K562 (cell line): ENCODE measurements around the gene SATB2. TPM values are rescaled to one million over a fixed set of nuclear protein-coding genes. Genes with fewer than 3 reads are reported as not detected.

Experiments
- ATAC-seq: fragments of 200-7000 bp; cut with Tn5 transposase; 3 replicates; pipeline ENCODE4 v1.9.1; 2020; ENCODE audit warnings: moderate library complexity
- BruUV-seq: library from RNA; stranded (reverse); fragments of 400-500 nt; replicated peaks from 2 replicates; lab custom pipeline; 2021; lab: Mats Ljungman, UMichigan
- CTCF ChIA-PET: fragments of 300-600 bp; formaldehyde crosslinking; extraction: SDS; loops from one replicate; lab custom pipeline; 2021; ENCODE audit warnings: low intra/inter-chr PET ratio; lab: Yijun Ruan, JAX
- POLR2A ChIA-PET: fragments of 300-600, 350-650 bp; sonication (Branson Sonifier 250); formaldehyde crosslinking; extraction: SDS; loops from one replicate; lab custom pipeline; 2021; ENCODE audit warnings: antibody characterized with exemption, inconsistent platforms; lab: Yijun Ruan, JAX
- DNase-seq, 4 experiments: peaks; one replicate each; pipeline versions ENCODE4 v3.0.0 to v3.0.0-alpha.2; 2011 to 2018; ENCODE audit warnings: low spot score in 3 of 4, mixed read lengths in 3 of 4; ENCODE audit errors: extremely low read depth in 1 of 4
- FAIRE-seq: peaks from 2 replicates; lab custom pipeline; 2011; peaks lifted over from hg19 to GRCh38; lab: Jason Lieb, UNC
- H2AFZ ChIP-seq: 2 replicates; pipeline ENCODE4 v1.6.0; 2011; ENCODE audit warnings: low read depth, low read length, control low read depth, inconsistent platforms
- H3K27ac ChIP-seq: fragments of 200-600 bp; 3 replicates; pipeline ENCODE4 v1.8.0; 2011; ENCODE audit warnings: low read depth, mild to moderate bottlenecking, control low read depth, inconsistent platforms, low read length, moderate library complexity, mixed read lengths; ENCODE audit errors: extremely low read depth
- H3K27me3 ChIP-seq, 2 experiments: fragments of 300-600 bp in 1 of 2; 2 replicates in 1 of 2; 3 replicates in 1 of 2; pipeline versions ENCODE4 v1.6.0 to v1.8.0; 2011; ENCODE audit warnings: inconsistent platforms in 2 of 2, low read length in 2 of 2, mild to moderate bottlenecking in 1 of 2, mixed read lengths in 1 of 2, moderate library complexity in 1 of 2; ENCODE audit not compliant: control insufficient read depth in 2 of 2, insufficient read depth in 2 of 2
- H3K36me3 ChIP-seq: fragments of 300-600 bp; 3 replicates; pipeline ENCODE4 v1.8.0; 2011; ENCODE audit warnings: mild to moderate bottlenecking, low read length, inconsistent platforms; ENCODE audit not compliant: control insufficient read depth, insufficient read depth
- H3K4me1 ChIP-seq, 2 experiments: fragments of 200-600 bp in 1 of 2; replicated peaks in 1 of 2; 2 replicates in 1 of 2; 3 replicates in 1 of 2; pipeline versions ENCODE4 v1.5.1 to v1.8.0; 2011; ENCODE audit warnings: inconsistent platforms in 2 of 2, low read length in 2 of 2, mild to moderate bottlenecking in 1 of 2, mixed read lengths in 1 of 2, moderate library complexity in 1 of 2; ENCODE audit not compliant: control insufficient read depth in 2 of 2, insufficient read depth in 2 of 2
- H3K4me2 ChIP-seq: 2 replicates; pipeline ENCODE4 v1.6.1; 2011; ENCODE audit warnings: low read length, control low read depth, inconsistent platforms, mixed read lengths; ENCODE audit not compliant: insufficient read depth
- H3K4me3 ChIP-seq: fragments of 200-600 bp; sonication (generic), shearing (Covaris generic); 2 replicates; pipeline ENCODE4 v1.5.1; 2016; ENCODE audit warnings: control low read depth, inconsistent platforms
- H3K79me2 ChIP-seq: fragments of 200-600 bp; 3 replicates; pipeline ENCODE4 v1.8.0; 2011; ENCODE audit warnings: low read length, inconsistent platforms; ENCODE audit not compliant: control insufficient read depth, insufficient read depth
- H3K9ac ChIP-seq, 2 experiments: 2 replicates each; pipeline versions ENCODE4 v1.6.0 to v1.6.1; 2011; ENCODE audit warnings: low read depth in 2 of 2, low read length in 2 of 2, control low read depth in 1 of 2, inconsistent platforms in 1 of 2, mild to moderate bottlenecking in 1 of 2, mixed read lengths in 1 of 2; ENCODE audit not compliant: insufficient read depth in 1 of 2
- H3K9me1 ChIP-seq: one replicate; pipeline ENCODE4 v1.6.0; 2011; ENCODE audit warnings: inconsistent platforms, mild to moderate bottlenecking, low read length, moderate library complexity; ENCODE audit not compliant: control insufficient read depth, insufficient read depth
- H3K9me3 ChIP-seq: replicated peaks from 2 replicates; pipeline ENCODE4 v1.5.1; 2011; ENCODE audit warnings: low read depth, low read length, inconsistent platforms; ENCODE audit not compliant: control insufficient read depth, insufficient read depth
- H4K20me1 ChIP-seq: replicated peaks from 2 replicates; pipeline ENCODE4 v1.6.1; 2011; ENCODE audit warnings: low read length, inconsistent platforms, mixed read lengths; ENCODE audit not compliant: control insufficient read depth, insufficient read depth
- HOXB6 ChIP-seq: fragments of 250-450 bp; sonication (Bioruptor Pico); IDR thresholded peaks from 2 replicates; pipeline ENCODE4 v1.5.1; 2022; ENCODE audit warnings: mild to moderate bottlenecking, borderline replicate concordance
- LARP7 ChIP-seq: fragments of 450-650 bp; IDR thresholded peaks from 2 replicates; pipeline ENCODE4 v1.6.1; 2016
- NCOA1 ChIP-seq: fragments of 450-650 bp; IDR thresholded peaks from 2 replicates; pipeline ENCODE4 v1.6.1; 2016; ENCODE audit warnings: low read depth
- NCOA6 ChIP-seq: fragments of 450-650 bp; IDR thresholded peaks from 2 replicates; pipeline ENCODE4 v1.6.1; 2017; ENCODE audit warnings: mild to moderate bottlenecking
- SMARCA5 ChIP-seq: fragments of 450-650 bp; IDR thresholded peaks from 2 replicates; pipeline ENCODE4 v1.6.1; 2016
- STAT5A ChIP-seq: IDR thresholded peaks from 2 replicates; pipeline ENCODE4 v1.6.1; 2012; ENCODE audit warnings: low read length, inconsistent platforms, borderline replicate concordance
- ZNF224 ChIP-seq: sonication (generic); formaldehyde crosslinking; IDR thresholded peaks from 2 replicates; pipeline ENCODE4 v1.8.0; 2022; ENCODE audit warnings: mild to moderate bottlenecking, missing genetic modification reagents
- ZNF696 ChIP-seq: fragments of 250-450 bp; sonication (Bioruptor Pico); conservative IDR thresholded peaks from 2 replicates; pipeline ENCODE4 v1.4.0; 2020; ENCODE audit warnings: mild to moderate bottlenecking, moderate library complexity
- ZSCAN32 ChIP-seq: fragments of 450-650 bp; formaldehyde crosslinking; IDR thresholded peaks from 2 replicates; pipeline ENCODE4 v1.4.0; 2020; ENCODE audit warnings: mild to moderate bottlenecking, moderate library complexity
- WGBS: fragments of 100-300 bp; shearing (Covaris generic); methylation state at CpG from one replicate; pipeline ENCODE4 v1.1.6; 2016; ENCODE audit warnings: low coverage, mixed read lengths; ENCODE audit not compliant: insufficient coverage; ENCODE audit errors: missing lambda C conversion rate; 5-methylcytosine and 5-hydroxymethylcytosine counted together
- in situ Hi-C: fragments of 300-500 bp; cut with MboI; formaldehyde crosslinking; loops from 4 replicates; pipeline ENCODE4 v1.15.0; 2018; ENCODE audit warnings: inconsistent platforms, mixed read lengths
- intact Hi-C: fragments of 100-400 bp; cut with micrococcal nuclease; formaldehyde crosslinking; loops from 2 replicates; pipeline ENCODE4 v1.14.2; 2022
- polyA plus RNA-seq, 8 experiments: library from polyadenylated mRNA; depleted of rRNA in 4 of 8; stranded (reverse) in 5 of 8; unstranded in 3 of 8; fragments of >200 nt; fragmentation: Nextera tagmentation in 2 of 8; fragmentation: Illumina TruSeq in 1 of 8; extraction: Ambion mirVana in 2 of 8; extraction: Trizol in 1 of 8; gene quantifications; 2 replicates each; pipeline versions ENCODE4 v1.2.1 to v1.2.3, GENCODE V29; 2011 to 2014; ENCODE audit warnings: inconsistent platforms in 1 of 8, missing spikeins in 1 of 8
- total RNA-seq, 7 experiments: library from RNA; depleted of rRNA in 6 of 7; stranded (reverse); fragments of >200 nt in 6 of 7; fragmentation: Illumina TruSeq in 2 of 7; extraction: Trizol in 2 of 7; gene quantifications; 2 replicates each; pipeline versions ENCODE4 v1.2.1 to v1.2.3, GENCODE V29; 2011 to 2021; ENCODE audit warnings: low replicate concordance in 1 of 7
- TF ChIP-seq, protein P1 (sequence below): fragments of 250-450 bp; sonication (Bioruptor Pico); IDR thresholded peaks from 2 replicates; pipeline ENCODE4 v1.8.0; 2021; ENCODE audit warnings: moderate library complexity, mild to moderate bottlenecking, inconsistent platforms
- TF ChIP-seq, protein P2 (sequence below): fragments of 450-650 bp; formaldehyde crosslinking; IDR thresholded peaks from 2 replicates; pipeline ENCODE4 v1.4.0; 2020; ENCODE audit warnings: mild to moderate bottlenecking
- TF ChIP-seq, protein P3 (sequence below): sonication (generic); formaldehyde crosslinking; IDR thresholded peaks from 2 replicates; pipeline ENCODE4 v1.8.1; 2022; ENCODE audit warnings: missing genetic modification reagents

Gene SATB2
- total and polyA plus RNA-seq, 9 of the 15 experiments (the other 6 are each of a cell fraction or from before 2014, with no cell fraction given) = 4.5 to 34.0 (median 15.1) TPM

DNA sequence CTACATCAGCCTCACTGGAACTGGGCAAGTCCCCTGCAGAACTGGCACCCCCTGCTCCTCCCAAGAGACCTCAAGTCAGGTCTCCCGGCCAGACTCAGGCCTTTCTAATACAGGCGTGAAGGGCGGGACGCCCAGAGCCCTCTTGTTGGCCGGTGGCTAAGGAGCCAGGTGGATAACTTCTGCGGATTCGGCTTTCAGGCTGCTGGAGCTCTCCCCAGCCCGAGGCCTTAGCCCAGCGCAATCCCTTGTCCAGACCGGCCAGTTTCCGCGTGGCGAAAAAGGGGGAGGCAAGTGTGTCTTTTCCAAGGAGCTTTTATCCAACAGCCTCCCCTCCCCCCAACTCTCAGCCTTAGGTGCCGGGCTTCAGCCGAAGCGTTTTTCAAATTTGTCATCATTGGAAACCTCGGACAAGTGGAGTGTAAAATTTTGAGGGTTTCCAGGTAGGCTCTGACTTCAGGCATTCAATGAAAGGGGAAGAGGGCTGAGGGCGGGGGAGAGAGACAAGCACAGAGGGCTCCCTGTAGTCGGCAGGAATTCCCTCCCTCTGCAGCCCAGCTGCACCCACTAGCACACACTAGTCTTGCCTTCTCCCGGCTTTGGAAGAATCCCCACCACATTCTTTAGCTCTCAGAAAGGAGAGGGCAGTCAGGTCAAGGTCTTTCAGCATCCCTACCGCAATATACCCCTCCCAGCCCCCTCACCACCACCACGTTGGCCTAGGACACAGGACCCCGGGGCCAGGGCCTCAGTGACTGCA, 9.5 kb upstream of the SATB2 start:
- Histone ChIP-seq H2AFZ (no peak overlapping the region), H3K9ac (no peak overlapping the region), H3K4me2 (no peak overlapping the region), H3K9me3 (no peaks in the 10 kb centered on the region), H3K9me1 (no peaks in the 10 kb centered on the region), H3K79me2 (no peaks in the 10 kb centered on the region), H3K27me3 (no peaks in the 10 kb centered on the region), H4K20me1 (no peaks in the 10 kb centered on the region), H3K4me1 (peaks cover 0 to 21% of the 10 kb centered on the region in 2 experiments; a peak in 2 of 5 replicates), H3K4me3 (no peak overlapping the region), H3K36me3 (no peaks in the 10 kb centered on the region), H3K27ac (no peak overlapping the region)
- ATAC-seq = no peak
- DNase-seq = no peak
- TF ChIP-seq, protein P1, sequence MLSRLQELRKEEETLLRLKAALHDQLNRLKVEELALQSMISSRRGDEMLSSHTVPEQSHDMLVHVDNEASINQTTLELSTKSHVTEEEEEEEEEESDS (CRISPR knock-in tag) = no peak
- in situ Hi-C loops (no loop called here), intact Hi-C loops (no loop called here)
- WGBS = 60% methylated on average over 7 of the region's 23 CpGs
- BruUV-seq = no TSS peak
- CTCF ChIA-PET = no interaction called here
- FAIRE-seq = no peak
- POLR2A ChIA-PET = interaction anchor here (0.9 kb wide), 1 partner anchor 12 kb away, joined by 3 read pairs; no protein-coding TSS in a partner anchor

DNA sequence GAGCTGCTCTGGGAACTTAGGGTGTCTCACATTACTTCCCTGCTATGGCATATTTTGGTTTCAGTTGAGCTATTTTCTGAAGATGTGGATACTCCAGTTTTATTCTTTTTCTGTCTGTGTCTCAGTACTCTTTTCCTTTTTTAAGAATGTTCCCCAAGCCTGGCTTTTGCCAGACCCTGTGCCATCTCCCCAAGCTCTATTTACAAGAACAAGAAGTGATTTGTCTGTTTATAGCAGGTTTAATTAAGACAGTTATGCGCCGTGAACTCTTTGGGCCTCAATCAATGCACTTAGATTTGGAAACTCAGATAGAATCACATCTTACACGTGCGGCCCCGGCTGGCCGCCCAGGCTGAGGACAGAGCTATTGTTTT, 8.9 kb upstream of the SATB2 start:
- H3K79me2 ChIP-seq = peaks cover 2% of the 10 kb centered on the region; the same call in 1 of the 3 replicates
- no TSS peak for BruUV-seq
- no peaks in the 10 kb centered on the region for H4K20me1 ChIP-seq
- DNase-seq (no peak), ATAC-seq (no peak), FAIRE-seq (no peak)
- no peak overlapping the region for H3K4me2 ChIP-seq
- H3K4me3 ChIP-seq = no peak overlapping the region
- peaks cover 0 to 24% of the 10 kb centered on the region in 2 experiments; a peak in 2 of 5 replicates for H3K4me1 ChIP-seq
- no peak overlapping the region for H3K9ac ChIP-seq
- TF ChIP-seq ZSCAN32 (CRISPR knock-in tag) = no peak
- TF ChIP-seq NCOA6 = no peak
- TF ChIP-seq LARP7 = no peak
- TF ChIP-seq ZNF696 (CRISPR knock-in tag) = no peak
- TF ChIP-seq, protein P2, sequence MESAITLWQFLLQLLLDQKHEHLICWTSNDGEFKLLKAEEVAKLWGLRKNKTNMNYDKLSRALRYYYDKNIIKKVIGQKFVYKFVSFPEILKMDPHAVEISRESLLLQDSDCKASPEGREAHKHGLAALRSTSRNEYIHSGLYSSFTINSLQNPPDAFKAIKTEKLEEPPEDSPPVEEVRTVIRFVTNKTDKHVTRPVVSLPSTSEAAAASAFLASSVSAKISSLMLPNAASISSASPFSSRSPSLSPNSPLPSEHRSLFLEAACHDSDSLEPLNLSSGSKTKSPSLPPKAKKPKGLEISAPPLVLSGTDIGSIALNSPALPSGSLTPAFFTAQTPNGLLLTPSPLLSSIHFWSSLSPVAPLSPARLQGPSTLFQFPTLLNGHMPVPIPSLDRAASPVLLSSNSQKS (CRISPR knock-in tag) = no peak
- TF ChIP-seq, protein P3, sequence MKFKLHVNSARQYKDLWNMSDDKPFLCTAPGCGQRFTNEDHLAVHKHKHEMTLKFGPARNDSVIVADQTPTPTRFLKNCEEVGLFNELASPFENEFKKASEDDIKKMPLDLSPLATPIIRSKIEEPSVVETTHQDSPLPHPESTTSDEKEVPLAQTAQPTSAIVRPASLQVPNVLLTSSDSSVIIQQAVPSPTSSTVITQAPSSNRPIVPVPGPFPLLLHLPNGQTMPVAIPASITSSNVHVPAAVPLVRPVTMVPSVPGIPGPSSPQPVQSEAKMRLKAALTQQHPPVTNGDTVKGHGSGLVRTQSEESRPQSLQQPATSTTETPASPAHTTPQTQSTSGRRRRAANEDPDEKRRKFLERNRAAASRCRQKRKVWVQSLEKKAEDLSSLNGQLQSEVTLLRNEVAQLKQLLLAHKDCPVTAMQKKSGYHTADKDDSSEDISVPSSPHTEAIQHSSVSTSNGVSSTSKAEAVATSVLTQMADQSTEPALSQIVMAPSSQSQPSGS (CRISPR knock-in tag) = no peak
- TF ChIP-seq STAT5A = no peak
- no peak for TF ChIP-seq HOXB6
- no peak for TF ChIP-seq ZNF224 (CRISPR knock-in tag)
- TF ChIP-seq SMARCA5 = no peak
- no peak for TF ChIP-seq NCOA1
- CTCF ChIA-PET = no interaction called here
- no peaks in the 10 kb centered on the region for H3K36me3 ChIP-seq
- POLR2A ChIA-PET = no interaction called here
- in situ Hi-C loops = no loop called here
- intact Hi-C loops = no loop called here
- 52% methylated on average over 6 of the region's 6 CpGs for WGBS
- H3K27me3 ChIP-seq = no peaks in the 10 kb centered on the region
- no peak overlapping the region for H2AFZ ChIP-seq
- H3K27ac ChIP-seq = no peak overlapping the region
- peaks cover under 1% of the 10 kb centered on the region; the same call in 1 of the 2 replicates for H3K9me3 ChIP-seq
- H3K9me1 ChIP-seq = no peaks in the 10 kb centered on the region
